SK-N-SH treated with all-trans-retinoic acid at 6 μM for 48 hours (cell line): Measurements from ENCODE around the gene TTYH3.
"Not testable (repeated sequence)": the region's sequence is repeated elsewhere in the genome, so short reads cannot be mapped to it uniquely, and the experiment has no call there.

Experiments
- ATAC-seq: fragments of 200-7000 bp; cut with Tn5 transposase; 3 replicates; pipeline ENCODE4 v1.9.1; 2020; ENCODE audit warnings: mild to moderate bottlenecking, moderate library complexity
- ARNTL ChIP-seq: fragments of 450-650 bp; formaldehyde crosslinking; IDR thresholded peaks from 2 replicates; pipeline ENCODE4 v1.5.0; 2020; ENCODE audit warnings: low read depth, mild to moderate bottlenecking, moderate library complexity, borderline replicate concordance
- BACH2 ChIP-seq: fragments of 250-450 bp; sonication (Bioruptor Pico); IDR thresholded peaks from 2 replicates; pipeline ENCODE4 v1.9.0; 2021; ENCODE audit warnings: mild to moderate bottlenecking, borderline replicate concordance
- CREB5 ChIP-seq: fragments of 250-450 bp; sonication (Bioruptor Pico); IDR thresholded peaks from 2 replicates; pipeline ENCODE4 v1.5.1; 2020; ENCODE audit warnings: low read depth, mild to moderate bottlenecking, moderate library complexity
- CSDC2 ChIP-seq: fragments of 250-450 bp; sonication (Bioruptor Pico); IDR thresholded peaks from 2 replicates; pipeline ENCODE4 v1.5.0; 2020; ENCODE audit warnings: mild to moderate bottlenecking, moderate library complexity
- ESRRG ChIP-seq: fragments of 250-450 bp; sonication (Bioruptor Pico); IDR thresholded peaks from 2 replicates; pipeline ENCODE4 v1.6.1; 2021; ENCODE audit warnings: mild to moderate bottlenecking
- GLIS3 ChIP-seq: fragments of 250-450 bp; sonication (Bioruptor Pico); IDR thresholded peaks from 2 replicates; pipeline ENCODE4 v1.5.0; 2020; ENCODE audit warnings: mild to moderate bottlenecking, moderate library complexity
- ISL1 ChIP-seq: fragments of 250-450 bp; sonication (Bioruptor Pico); IDR thresholded peaks from 2 replicates; pipeline ENCODE4 v2.1.2; 2022; ENCODE audit warnings: mild to moderate bottlenecking, moderate library complexity
- OSR1 ChIP-seq: fragments of 250-450 bp; sonication (Bioruptor Pico); IDR thresholded peaks from 2 replicates; pipeline ENCODE4 v1.8.0; 2022; ENCODE audit warnings: moderate library complexity, mild to moderate bottlenecking, inconsistent platforms
- PATZ1 ChIP-seq: fragments of 250-450 bp; sonication (Bioruptor Pico); IDR thresholded peaks from 2 replicates; pipeline ENCODE4 v1.8.0; 2020; ENCODE audit warnings: mild to moderate bottlenecking, moderate library complexity, borderline replicate concordance
- PPARA ChIP-seq: fragments of 250-450 bp; sonication (Bioruptor Pico); IDR thresholded peaks from 2 replicates; pipeline ENCODE4 v1.5.0; 2020; ENCODE audit warnings: mild to moderate bottlenecking, borderline replicate concordance
- RARB ChIP-seq: fragments of 250-450 bp; sonication (Bioruptor Pico); IDR thresholded peaks from 2 replicates; pipeline ENCODE4 v1.8.0; 2021; ENCODE audit warnings: mild to moderate bottlenecking, moderate library complexity
- SNAI2 ChIP-seq: fragments of 250-450 bp; sonication (Bioruptor Pico); IDR thresholded peaks from 2 replicates; pipeline ENCODE4 v1.5.0; 2020; ENCODE audit warnings: mild to moderate bottlenecking, moderate library complexity
- ZC3H10 ChIP-seq: fragments of 250-450 bp; sonication (Bioruptor Pico); IDR thresholded peaks from 2 replicates; pipeline ENCODE4 v1.5.1; 2021; ENCODE audit warnings: mild to moderate bottlenecking, moderate library complexity
- ZFP3 ChIP-seq: fragments of 250-450 bp; sonication (Bioruptor Pico); IDR thresholded peaks from 2 replicates; pipeline ENCODE4 v1.5.0; 2020; ENCODE audit warnings: mild to moderate bottlenecking, moderate library complexity
- ZFP30 ChIP-seq: fragments of 450-650 bp; formaldehyde crosslinking; IDR thresholded peaks from 2 replicates; pipeline ENCODE4 v1.5.0; 2022; ENCODE audit warnings: mild to moderate bottlenecking, moderate library complexity
- ZNF565 ChIP-seq: fragments of 450-650 bp; formaldehyde crosslinking; conservative IDR thresholded peaks from 2 replicates; pipeline ENCODE4 v1.5.0; 2020; ENCODE audit warnings: low read depth, mild to moderate bottlenecking, moderate library complexity
- ZNF8 ChIP-seq: fragments of 450-650 bp; formaldehyde crosslinking; IDR thresholded peaks from 2 replicates; pipeline ENCODE4 v1.5.0; 2020; ENCODE audit warnings: mild to moderate bottlenecking, moderate library complexity
- TF ChIP-seq, protein P1 (sequence below): fragments of 250-450 bp; sonication (Bioruptor Pico); IDR thresholded peaks from 2 replicates; pipeline ENCODE4 v1.5.0; 2020; ENCODE audit warnings: mild to moderate bottlenecking, moderate library complexity
- TF ChIP-seq, protein P2 (sequence below): fragments of 250-450 bp; sonication (Bioruptor Pico); IDR thresholded peaks from 2 replicates; pipeline ENCODE4 v1.8.0; 2021; ENCODE audit warnings: low read depth, mild to moderate bottlenecking, moderate library complexity, borderline replicate concordance

TTYH3 gene

GRCh38 chr7:2673934-2674333 lies 42.1 kb downstream of the TTYH3 start:
- TF ChIP-seq PPARA (no peak), ARNTL (CRISPR knock-in tag) (no peak), ISL1 (CRISPR knock-in tag) (no peak), ZC3H10 (CRISPR knock-in tag) (no peak), ZFP3 (no peak), BACH2 (CRISPR knock-in tag) (no peak), CREB5 (no peak), PATZ1 (CRISPR knock-in tag) (no peak), CSDC2 (CRISPR knock-in tag) (no peak), ESRRG (CRISPR knock-in tag) (no peak), ZFP30 (CRISPR knock-in tag) (no peak), ZNF565 (CRISPR knock-in tag) (no peak), OSR1 (CRISPR knock-in tag) (no peak)
- TF ChIP-seq, protein P1, sequence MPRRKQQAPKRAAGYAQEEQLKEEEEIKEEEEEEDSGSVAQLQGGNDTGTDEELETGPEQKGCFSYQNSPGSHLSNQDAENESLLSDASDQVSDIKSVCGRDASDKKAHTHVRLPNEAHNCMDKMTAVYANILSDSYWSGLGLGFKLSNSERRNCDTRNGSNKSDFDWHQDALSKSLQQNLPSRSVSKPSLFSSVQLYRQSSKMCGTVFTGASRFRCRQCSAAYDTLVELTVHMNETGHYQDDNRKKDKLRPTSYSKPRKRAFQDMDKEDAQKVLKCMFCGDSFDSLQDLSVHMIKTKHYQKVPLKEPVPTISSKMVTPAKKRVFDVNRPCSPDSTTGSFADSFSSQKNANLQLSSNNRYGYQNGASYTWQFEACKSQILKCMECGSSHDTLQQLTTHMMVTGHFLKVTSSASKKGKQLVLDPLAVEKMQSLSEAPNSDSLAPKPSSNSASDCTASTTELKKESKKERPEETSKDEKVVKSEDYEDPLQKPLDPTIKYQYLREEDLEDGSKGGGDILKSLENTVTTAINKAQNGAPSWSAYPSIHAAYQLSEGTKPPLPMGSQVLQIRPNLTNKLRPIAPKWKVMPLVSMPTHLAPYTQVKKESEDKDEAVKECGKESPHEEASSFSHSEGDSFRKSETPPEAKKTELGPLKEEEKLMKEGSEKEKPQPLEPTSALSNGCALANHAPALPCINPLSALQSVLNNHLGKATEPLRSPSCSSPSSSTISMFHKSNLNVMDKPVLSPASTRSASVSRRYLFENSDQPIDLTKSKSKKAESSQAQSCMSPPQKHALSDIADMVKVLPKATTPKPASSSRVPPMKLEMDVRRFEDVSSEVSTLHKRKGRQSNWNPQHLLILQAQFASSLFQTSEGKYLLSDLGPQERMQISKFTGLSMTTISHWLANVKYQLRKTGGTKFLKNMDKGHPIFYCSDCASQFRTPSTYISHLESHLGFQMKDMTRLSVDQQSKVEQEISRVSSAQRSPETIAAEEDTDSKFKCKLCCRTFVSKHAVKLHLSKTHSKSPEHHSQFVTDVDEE (CRISPR knock-in tag) = no peak
- ATAC-seq = no peak

- no peak for ATAC-seq
- TF ChIP-seq ZC3H10 (CRISPR knock-in tag) = no peak
- TF ChIP-seq PPARA = no peak
- no peak for TF ChIP-seq ZFP3
- TF ChIP-seq CREB5 = no peak
- TF ChIP-seq ZNF565 (CRISPR knock-in tag) = no peak
- no peak for TF ChIP-seq SNAI2 (CRISPR knock-in tag)
- TF ChIP-seq, all 23 proteins: peak for 0
Observed at GRCh38 chr7:2675256-2675764, 43.5 kb downstream of the TTYH3 start.

GRCh38 chr7:2676576-2676975 lies 44.8 kb downstream of the TTYH3 start:
- ATAC-seq = not testable (repeated sequence)

GRCh38 chr7:2678454-2678853 lies 46.7 kb downstream of the TTYH3 start:
- not testable (repeated sequence) for ATAC-seq

DNA sequence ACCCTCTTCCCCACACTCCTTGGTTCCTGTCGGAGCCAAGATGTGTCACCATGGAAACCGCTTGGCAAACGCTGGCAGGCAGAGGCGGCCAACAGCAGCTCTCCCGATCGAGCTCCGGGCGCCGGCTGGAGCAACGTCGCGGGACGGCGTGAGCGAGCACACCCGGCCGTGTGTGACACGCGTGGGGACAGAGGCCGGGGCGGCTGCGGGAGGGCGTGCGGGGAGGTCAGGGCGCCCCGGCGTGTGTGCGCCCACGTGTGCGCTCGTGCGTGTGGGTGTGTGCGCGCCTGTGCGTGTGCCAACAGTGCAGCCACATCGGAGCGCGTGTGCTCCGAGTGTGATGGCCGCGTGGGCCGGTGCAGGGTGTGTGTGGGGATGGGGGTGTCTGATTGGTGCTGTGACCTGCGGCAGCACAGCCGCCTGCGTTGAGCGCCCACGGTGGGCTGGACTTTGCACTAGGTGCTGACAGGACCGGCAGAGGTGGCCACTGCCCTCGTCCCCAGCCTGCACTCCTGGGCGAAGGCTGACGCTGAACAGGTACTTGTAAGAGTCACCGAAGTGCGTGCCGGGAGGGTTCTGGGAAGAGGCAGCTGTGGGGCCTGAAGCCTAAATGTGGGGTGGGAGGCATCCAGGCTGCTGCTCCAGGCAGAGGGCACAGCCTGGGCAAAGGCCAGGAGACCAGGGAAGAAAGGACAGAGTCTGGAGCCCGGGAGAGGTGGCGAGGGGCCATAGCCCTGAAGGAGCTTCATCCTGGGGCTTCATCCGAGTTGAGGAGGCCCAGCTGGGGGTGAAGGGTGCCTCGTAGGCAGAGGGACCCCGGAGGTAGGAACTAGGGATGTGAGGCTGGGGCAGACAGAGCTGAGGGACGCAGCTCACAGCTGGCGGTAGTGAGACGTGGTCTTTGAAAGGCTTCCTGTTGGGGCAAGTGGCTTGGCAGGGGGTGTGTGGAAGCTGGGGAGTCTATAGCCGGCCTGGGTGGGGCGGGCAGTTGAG lies 47.6 kb downstream of the TTYH3 start:
- ATAC-seq = peak; percentile 46

GRCh38 chr7:2680256-2680655 lies 48.5 kb downstream of the TTYH3 start:
- ATAC-seq = no peak
- TF ChIP-seq ISL1 (CRISPR knock-in tag) = no peak
- no peak for TF ChIP-seq RARB (CRISPR knock-in tag)
- no peak for TF ChIP-seq ZNF8 (CRISPR knock-in tag)
- TF ChIP-seq, protein P2, sequence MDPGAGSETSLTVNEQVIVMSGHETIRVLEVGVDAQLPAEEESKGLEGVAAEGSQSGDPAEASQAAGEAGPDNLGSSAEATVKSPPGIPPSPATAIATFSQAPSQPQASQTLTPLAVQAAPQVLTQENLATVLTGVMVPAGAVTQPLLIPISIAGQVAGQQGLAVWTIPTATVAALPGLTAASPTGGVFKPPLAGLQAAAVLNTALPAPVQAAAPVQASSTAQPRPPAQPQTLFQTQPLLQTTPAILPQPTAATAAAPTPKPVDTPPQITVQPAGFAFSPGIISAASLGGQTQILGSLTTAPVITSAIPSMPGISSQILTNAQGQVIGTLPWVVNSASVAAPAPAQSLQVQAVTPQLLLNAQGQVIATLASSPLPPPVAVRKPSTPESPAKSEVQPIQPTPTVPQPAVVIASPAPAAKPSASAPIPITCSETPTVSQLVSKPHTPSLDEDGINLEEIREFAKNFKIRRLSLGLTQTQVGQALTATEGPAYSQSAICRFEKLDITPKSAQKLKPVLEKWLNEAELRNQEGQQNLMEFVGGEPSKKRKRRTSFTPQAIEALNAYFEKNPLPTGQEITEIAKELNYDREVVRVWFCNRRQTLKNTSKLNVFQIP (CRISPR knock-in tag) = no peak
- TF ChIP-seq ZNF565 (CRISPR knock-in tag) = no peak
- no peak for TF ChIP-seq OSR1 (CRISPR knock-in tag)
- TF ChIP-seq GLIS3 = no peak
- no peak for TF ChIP-seq ZC3H10 (CRISPR knock-in tag)
- TF ChIP-seq, all 23 proteins: peak for 0
